ENCODE results near the gene NFKBIB.
"Not testable (repeated sequence)": the region's sequence is repeated elsewhere in the genome, so short reads cannot be mapped to it uniquely, and the experiment has no call there.

Gene NFKBIB

GRCh38 chr19:38924388-38924787 is 24.6 kb downstream of the NFKBIB start:
- no peak for DNase-seq (ENCODE audit: low read depth in 2 of 2, low spot score in 1 of 2)

- no peak for DNase-seq (ENCODE audit: low read depth in 2 of 2, low spot score in 1 of 2)
These were observed 28.7 kb downstream of the NFKBIB start for GRCh38 chr19:38928391-38929001.

GRCh38 chr19:38929929-38930775 is 30.4 kb downstream of the NFKBIB start, which contains the start of gene SARS2:
Gene SARS2 (minus strand): TSS chr19:38930763. CDS start chr19:38930736, 27 bp downstream.
- DNase-seq (ENCODE audit: low read depth in 2 of 2, low spot score in 1 of 2), result peak in 1 of 2 donors; percentile 84

DNA sequence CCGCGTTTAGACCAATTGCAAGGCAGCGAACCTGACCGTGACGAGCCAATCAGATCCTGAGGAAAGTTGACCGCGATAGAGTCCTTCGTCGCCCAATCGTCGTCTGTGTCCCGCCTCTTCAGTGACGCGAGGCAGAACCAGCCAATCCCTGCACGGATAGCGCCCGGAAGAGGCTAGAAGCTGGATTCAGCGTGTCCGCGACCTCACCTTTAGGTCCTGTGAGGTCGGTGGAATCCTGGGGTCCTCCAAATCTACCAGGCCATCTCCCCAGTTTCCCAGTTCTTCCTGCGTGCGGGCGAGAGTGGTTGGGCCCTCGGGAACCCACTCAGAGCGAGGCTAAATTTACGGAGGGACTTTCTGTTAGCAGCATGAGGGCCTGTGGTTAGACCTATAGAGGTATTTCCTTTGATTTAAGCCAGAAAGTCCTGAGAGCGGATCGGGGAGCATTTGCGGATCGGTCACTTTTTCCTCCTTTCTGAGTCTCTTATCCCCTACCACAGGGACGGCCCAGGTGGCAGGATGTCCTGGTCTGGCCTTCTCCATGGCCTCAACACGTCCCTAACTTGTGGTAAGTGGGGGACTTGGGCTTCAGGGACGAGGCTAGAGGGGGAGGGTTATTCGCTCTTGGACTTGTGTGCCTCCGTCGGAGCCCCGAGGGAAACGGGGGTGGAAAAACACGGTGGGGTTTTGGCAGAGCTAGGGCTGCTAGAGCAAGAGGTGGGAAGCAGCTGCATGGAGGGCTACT is 31.2 kb downstream of the NFKBIB start, which contains the start of gene MRPS12:
Gene MRPS12, plus strand, starts transcription at position 169 of the 745 bp plus-strand sequence. Its CDS starts 351 bp downstream, at position 520.
- peak; percentile 93 to 96 for DNase-seq (ENCODE audit: low read depth in 2 of 2, low spot score in 1 of 2)

DNA sequence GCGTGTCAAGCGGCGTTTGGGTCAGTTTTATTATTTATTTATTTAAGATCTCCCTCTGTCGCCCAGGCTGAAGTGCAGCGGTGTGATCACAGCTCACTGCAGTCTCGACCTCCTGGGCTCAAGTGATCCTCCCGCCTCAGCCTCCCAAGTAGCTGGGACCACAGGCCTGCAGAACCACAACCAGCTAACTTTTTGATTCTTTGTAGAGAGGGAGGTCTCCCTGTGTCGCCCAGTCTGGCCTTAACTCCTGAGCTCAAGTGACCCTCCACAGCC is 31.7 kb downstream of the NFKBIB start:
- DNase-seq (ENCODE audit: low read depth in 2 of 2, low spot score in 1 of 2), result no peak

DNA sequence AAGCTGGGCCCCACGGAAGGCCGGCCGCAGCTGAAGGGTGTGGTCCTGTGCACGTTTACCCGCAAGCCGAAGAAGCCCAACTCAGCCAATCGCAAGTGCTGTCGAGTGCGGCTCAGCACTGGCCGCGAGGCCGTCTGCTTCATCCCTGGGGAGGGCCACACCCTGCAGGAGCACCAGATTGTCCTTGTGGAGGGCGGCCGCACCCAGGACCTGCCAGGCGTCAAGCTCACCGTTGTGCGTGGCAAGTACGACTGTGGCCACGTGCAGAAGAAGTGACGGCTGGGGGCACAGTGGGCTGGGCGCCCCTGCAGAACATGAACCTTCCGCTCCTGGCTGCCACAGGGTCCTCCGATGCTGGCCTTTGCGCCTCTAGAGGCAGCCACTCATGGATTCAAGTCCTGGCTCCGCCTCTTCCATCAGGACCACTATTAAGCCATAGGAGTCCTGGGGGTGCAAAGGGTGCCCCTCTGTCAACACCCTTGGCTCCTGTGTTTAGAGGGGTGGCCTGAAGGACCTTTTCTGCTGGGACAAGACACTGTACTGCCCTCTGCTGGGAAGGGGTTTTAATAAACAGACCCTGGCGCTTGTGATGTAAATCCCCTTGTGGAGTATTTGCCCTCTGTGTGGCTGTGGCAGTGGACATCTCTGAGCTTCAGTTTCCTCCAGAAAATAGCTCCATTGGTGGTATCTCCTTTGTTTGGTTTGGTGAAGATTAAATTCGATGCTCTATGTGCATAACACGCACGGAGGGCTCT is 32.8 kb downstream of the NFKBIB start:
- no peak for DNase-seq (ENCODE audit: low read depth in 2 of 2, low spot score in 1 of 2)

- no peak for DNase-seq (ENCODE audit: low read depth in 2 of 2, low spot score in 1 of 2)
These were observed 33.8 kb downstream of the NFKBIB start for GRCh38 chr19:38933544-38933943.

- DNase-seq (ENCODE audit: low read depth in 2 of 2, low spot score in 1 of 2), result no peak
These were observed 40.2 kb downstream of the NFKBIB start for GRCh38 chr19:38939957-38940356.

DNA sequence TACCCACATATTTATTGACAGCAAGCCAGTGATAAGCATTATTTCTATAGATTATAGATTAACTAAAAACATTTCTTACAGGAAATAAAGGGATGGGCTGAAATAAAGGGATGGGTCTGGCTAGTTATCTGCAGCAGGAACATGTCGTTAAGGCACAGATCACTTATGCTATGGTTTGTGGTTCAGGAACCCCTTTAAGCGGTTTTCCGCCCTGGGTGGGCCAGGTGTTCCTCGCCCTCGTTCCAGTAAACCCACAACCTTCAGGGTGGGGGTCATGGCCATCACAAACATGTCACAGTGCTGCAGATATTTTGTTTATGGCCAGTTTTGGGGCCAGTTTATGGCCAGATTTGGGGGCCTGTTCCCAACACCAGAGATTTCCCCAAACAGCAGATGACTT is 41.7 kb downstream of the NFKBIB start:
- not testable (repeated sequence) for DNase-seq (ENCODE audit: low read depth in 2 of 2, low spot score in 1 of 2)

DNA sequence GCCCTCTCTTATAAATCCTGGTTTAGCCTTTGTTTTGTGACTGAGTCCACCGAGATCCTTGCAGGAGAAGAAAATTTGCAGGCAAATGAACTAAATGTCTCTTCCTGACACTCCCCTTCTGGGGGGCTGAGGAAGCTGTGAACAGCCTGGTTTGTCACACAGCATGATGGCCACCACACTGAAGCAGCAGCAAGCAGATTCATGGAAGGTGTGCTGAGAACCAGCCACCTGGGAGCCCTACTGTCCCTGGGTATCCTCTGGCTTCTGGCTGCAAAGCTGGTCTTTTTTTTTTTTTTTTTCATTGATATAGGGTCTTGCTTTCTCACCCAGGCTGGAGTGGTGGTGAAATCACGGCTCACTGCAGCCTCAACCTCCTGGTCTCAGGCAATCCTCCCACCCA is 42.2 kb downstream of the NFKBIB start:
- no peak for DNase-seq (ENCODE audit: low read depth in 2 of 2, low spot score in 1 of 2)

GRCh38 chr19:38942471-38943181 is 42.9 kb downstream of the NFKBIB start:
- DNase-seq (ENCODE audit: low read depth in 2 of 2, low spot score in 1 of 2), result no peak

- DNase-seq (ENCODE audit: low read depth in 2 of 2, low spot score in 1 of 2), result no peak
These were observed 45.3 kb downstream of the NFKBIB start for GRCh38 chr19:38944981-38945506.

DNA sequence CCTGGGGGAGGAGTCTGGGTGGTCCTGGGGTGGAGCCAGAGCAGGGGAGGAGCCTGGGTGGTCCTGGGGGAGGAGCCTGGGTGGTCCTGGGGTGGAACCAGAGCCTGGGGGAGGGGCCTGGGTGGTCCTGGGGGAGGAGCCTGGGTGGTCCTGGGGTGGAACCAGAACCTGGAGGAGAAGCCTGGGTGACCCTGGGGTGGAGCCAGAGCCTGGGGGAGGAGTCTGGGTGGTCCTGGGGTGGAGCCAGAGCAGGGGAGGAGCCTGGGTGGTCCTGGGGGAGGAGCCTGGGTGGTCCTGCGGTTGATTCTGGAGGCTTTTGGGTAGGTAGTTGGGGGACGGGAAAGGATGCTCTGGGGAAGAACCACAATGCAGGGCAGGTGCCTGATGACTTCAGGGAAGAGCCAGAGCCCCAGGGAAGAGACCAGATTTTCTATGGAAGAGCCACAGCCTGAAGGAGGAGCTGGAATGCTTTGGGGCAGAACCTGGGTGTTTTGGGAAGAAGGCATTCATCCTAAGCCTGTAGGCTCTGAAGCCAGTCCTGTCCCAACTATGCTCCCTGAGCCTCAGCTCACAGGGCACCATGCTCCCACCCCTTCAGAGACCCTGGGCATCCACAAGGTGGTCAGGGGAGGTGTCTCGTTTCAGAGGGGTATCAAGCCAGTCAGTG is 45.9 kb downstream of the NFKBIB start:
- no peak for DNase-seq (ENCODE audit: low read depth in 2 of 2, low spot score in 1 of 2)

GRCh38 chr19:38946229-38947010 is 46.7 kb downstream of the NFKBIB start:
- DNase-seq (ENCODE audit: low read depth in 2 of 2, low spot score in 1 of 2), result no peak

DNA sequence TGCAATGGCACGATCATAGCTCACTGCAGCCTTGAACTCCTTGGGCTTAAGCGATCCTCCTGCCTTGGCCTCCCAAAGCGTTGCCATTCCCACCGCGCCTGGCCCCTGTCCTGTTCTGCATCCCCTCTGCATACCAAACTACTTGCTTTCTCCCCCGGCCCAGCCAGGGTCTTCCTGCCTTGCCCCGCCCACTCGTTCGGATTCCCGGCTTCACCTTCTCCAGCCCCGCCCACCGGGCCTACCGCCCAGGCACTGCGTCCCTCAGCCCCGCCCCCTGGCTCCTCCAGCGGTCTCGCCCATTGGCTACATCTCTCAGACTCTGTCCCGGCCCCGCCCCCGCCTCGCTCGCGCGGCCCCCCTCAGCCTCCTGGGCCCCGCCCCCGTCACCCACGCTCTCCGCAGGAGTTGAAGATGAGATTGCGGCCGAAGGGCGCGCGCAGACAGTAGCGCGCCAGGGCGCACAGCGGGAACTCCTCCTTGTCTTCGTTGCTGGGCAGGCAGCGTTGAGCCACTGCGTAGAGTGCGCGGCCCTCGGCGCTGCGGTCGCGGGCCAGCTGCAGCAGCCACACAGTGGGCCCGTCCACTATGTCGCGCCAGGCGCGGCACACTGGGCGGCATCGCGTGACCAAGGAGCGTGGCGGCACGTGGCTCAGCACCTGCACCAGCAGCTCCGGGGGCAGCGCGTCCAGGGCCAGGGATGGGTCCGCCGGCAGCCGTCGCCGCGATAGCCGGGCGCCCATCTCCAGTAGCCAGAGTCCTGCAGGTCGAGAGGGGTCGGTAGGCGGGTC is 50.0 kb downstream of the NFKBIB start:
- DNase-seq (ENCODE audit: low read depth in 2 of 2, low spot score in 1 of 2), result peak; percentile 59 to 75

DNA sequence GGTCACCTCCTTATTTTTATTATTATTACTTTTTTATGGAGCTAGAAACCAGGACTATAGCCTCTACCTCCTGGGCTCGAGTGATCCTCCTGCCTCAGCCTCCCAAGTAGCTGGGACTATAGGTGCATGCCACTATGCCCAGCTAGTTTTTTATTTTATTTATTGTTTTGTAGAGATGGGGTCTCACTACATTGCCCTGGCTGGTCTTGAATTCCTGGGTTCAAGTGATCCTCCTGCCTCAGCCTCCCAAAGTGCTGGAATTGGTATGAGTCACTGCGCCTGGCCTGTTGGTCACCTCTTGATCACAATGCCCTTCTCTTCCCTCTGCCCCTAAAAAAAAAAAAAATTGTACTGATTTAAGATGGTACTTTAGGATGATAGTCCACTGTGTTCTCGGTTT is 51.4 kb downstream of the NFKBIB start:
- no peak for DNase-seq (ENCODE audit: low read depth in 2 of 2, low spot score in 1 of 2)

DNA sequence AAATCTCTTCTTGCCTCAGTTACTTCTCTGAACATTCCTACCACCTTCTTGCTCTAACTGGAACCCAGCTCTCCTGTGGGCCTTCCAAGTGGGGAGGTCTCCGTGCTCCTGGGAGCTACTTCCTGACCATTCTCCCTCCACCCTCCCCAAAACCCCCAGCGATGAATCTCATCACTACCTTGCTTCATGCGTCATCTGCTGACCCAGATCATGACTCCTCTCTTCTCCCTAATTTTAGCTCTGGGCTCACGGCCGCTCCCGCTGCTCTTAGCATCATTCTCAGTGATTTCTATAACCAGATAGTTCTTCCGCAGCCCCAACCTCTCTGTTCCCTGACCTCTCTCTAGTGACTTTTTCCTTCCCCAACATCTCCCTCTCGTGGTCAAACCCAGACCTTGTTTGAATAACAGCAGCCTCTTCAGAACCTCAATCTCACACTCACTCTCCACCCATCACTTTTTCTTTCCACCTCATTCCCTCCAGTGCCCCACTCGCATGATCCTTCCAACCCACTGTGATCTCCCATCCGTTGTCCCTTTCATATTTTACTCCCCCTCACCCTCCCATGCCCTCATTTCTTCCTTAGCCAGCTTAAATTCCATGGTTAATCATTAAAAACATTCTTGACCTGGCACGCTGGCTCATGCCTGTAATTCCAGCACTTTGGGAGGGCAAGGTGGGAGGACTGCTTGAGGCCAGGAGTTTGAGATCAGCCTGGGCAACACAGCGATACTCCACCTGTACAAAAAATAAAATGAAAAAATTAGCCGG is 52.8 kb downstream of the NFKBIB start:
- DNase-seq (ENCODE audit: low read depth in 2 of 2, low spot score in 1 of 2), result no peak
